GM19240 (cell line): ENCODE measurements around the gene RNF213.
A peak's percentile ranks its signal among the peaks of the same experiment; 100 is the strongest.
"Not testable (repeated sequence)": the region's sequence is repeated elsewhere in the genome, so short reads cannot be mapped to it uniquely, and the experiment has no call there.

ENCODE experiments used
- DNase-seq: peaks from one replicate; pipeline ENCODE4 v3.0.0; 2011; ENCODE audit warnings: low spot score; ENCODE audit not compliant: insufficient read length

Gene RNF213

GRCh38 chr17:80248894-80249710 is 11.6 kb upstream of the RNF213 start:
- no peak for DNase-seq

- no peak for DNase-seq
These were observed 8.7 kb upstream of the RNF213 start for GRCh38 chr17:80251966-80252365.

GRCh38 chr17:80252871-80253270 is 7.8 kb upstream of the RNF213 start:
- DNase-seq = peak; percentile 89

- DNase-seq = no peak
These were observed 6.8 kb upstream of the RNF213 start for GRCh38 chr17:80253631-80254395.

GRCh38 chr17:80254396-80255251 is 6.0 kb upstream of the RNF213 start:
- DNase-seq = peak; percentile 59

- no peak for DNase-seq
These were observed 4.7 kb upstream of the RNF213 start for GRCh38 chr17:80256034-80256350.

GRCh38 chr17:80257716-80258213 is 2.9 kb upstream of the RNF213 start:
- DNase-seq = no peak

- DNase-seq = not testable (repeated sequence)
These were observed 2.4 kb upstream of the RNF213 start for GRCh38 chr17:80258296-80258695.

GRCh38 chr17:80259457-80260068 is 1.1 kb upstream of the RNF213 start:
- no peak for DNase-seq

- peak; percentile 68 for DNase-seq
These were observed 550 bp upstream of the RNF213 start for GRCh38 chr17:80260069-80260535.

- no peak for DNase-seq
These were observed 675 bp downstream of the RNF213 start for GRCh38 chr17:80261159-80261894.

- no peak for DNase-seq
These were observed 1.2 kb downstream of the RNF213 start for GRCh38 chr17:80261895-80262279.

- no peak for DNase-seq
These were observed 1.6 kb downstream of the RNF213 start for GRCh38 chr17:80262291-80262690.

GRCh38 chr17:80262775-80263244 is 2.2 kb downstream of the RNF213 start:
- no peak for DNase-seq

GRCh38 chr17:80263253-80264204 is 2.9 kb downstream of the RNF213 start:
- DNase-seq = peak; percentile 79

GRCh38 chr17:80264205-80265075 is 3.8 kb downstream of the RNF213 start:
- no peak for DNase-seq

- peak; percentile 73 for DNase-seq
These were observed 4.8 kb downstream of the RNF213 start for GRCh38 chr17:80265205-80266068.
